GM23338 (cell line): ENCODE data around the gene WASF2. TPM values are rescaled to one million over a fixed set of nuclear protein-coding genes. Genes with fewer than 3 reads are reported as not detected.

Source experiments
- ATAC-seq: fragments of 200-7000 bp; cut with Tn5 transposase; 3 replicates; pipeline ENCODE4 v1.9.1; 2020
- DNase-seq: peaks from one replicate; pipeline ENCODE4 v3.0.0-alpha.2; 2015; ENCODE audit warnings: low spot score
- H2AFZ ChIP-seq: fragments of 200-600 bp; sonication (generic); 2 replicates; pipeline ENCODE4 v1.8.0; 2016; ENCODE audit warnings: antibody characterized with exemption, mild to moderate bottlenecking, moderate library complexity
- H3F3A ChIP-seq: fragments of 200-600 bp; sonication (generic); replicated peaks from 2 replicates; pipeline ENCODE4 v1.8.0; 2017; ENCODE audit warnings: antibody characterized with exemption, mixed run types, low read depth
- H3K27ac ChIP-seq: fragments of 200-600 bp; sonication (generic); 2 replicates; pipeline ENCODE4 v1.6.1; 2016; ENCODE audit warnings: low read depth
- H3K27me3 ChIP-seq: fragments of 200-600 bp; sonication (generic); 2 replicates; pipeline ENCODE4 v1.8.0; 2016; ENCODE audit warnings: mild to moderate bottlenecking, mixed run types, moderate library complexity; ENCODE audit not compliant: insufficient read depth
- H3K36me3 ChIP-seq: fragments of 200-600 bp; sonication (generic); 2 replicates; pipeline ENCODE4 v1.8.0; 2016; ENCODE audit warnings: mild to moderate bottlenecking; ENCODE audit not compliant: insufficient read depth
- H3K4me1 ChIP-seq: fragments of 200-600 bp; sonication (generic); 2 replicates; pipeline ENCODE4 v1.8.0; 2016; ENCODE audit warnings: mild to moderate bottlenecking, moderate library complexity; ENCODE audit not compliant: insufficient read depth
- H3K4me2 ChIP-seq: fragments of 200-600 bp; sonication (generic); 2 replicates; pipeline ENCODE4 v1.7.1; 2017; ENCODE audit warnings: mixed run types
- H3K4me3 ChIP-seq: fragments of 200-600 bp; sonication (generic); 2 replicates; pipeline ENCODE4 v1.6.1; 2016; ENCODE audit warnings: mixed run types
- H3K79me2 ChIP-seq: fragments of 200-600 bp; sonication (generic); replicated peaks from 2 replicates; pipeline ENCODE4 v1.8.0; 2017; ENCODE audit warnings: mild to moderate bottlenecking; ENCODE audit not compliant: insufficient read depth
- H3K9me2 ChIP-seq: fragments of 200-600 bp; sonication (generic); 2 replicates; pipeline ENCODE4 v1.8.0; 2017; ENCODE audit not compliant: insufficient read depth
- H4K20me1 ChIP-seq: fragments of 200-600 bp; sonication (generic); replicated peaks from 2 replicates; pipeline ENCODE4 v1.8.0; 2017; ENCODE audit warnings: mild to moderate bottlenecking; ENCODE audit not compliant: insufficient read depth
- H3K27ac Mint-ChIP-seq: 2 replicates; pipeline ENCODE4 v1.8.0; 2020; ENCODE audit warnings: inconsistent platforms, mild to moderate bottlenecking, moderate library complexity, mixed read lengths
- H3K27me3 Mint-ChIP-seq: 3 replicates; pipeline ENCODE4 v1.8.0; 2022; ENCODE audit warnings: low read depth, mild to moderate bottlenecking, moderate library complexity, mixed read lengths, inconsistent platforms; ENCODE audit not compliant: insufficient read depth, poor library complexity
- H3K36me3 Mint-ChIP-seq: 3 replicates; pipeline ENCODE4 v1.8.0; 2021; ENCODE audit warnings: low read depth, mild to moderate bottlenecking, inconsistent platforms, moderate library complexity, mixed read lengths
- H3K4me1 Mint-ChIP-seq: 3 replicates; pipeline ENCODE4 v1.8.0; 2020; ENCODE audit warnings: mild to moderate bottlenecking, inconsistent platforms, mixed read lengths
- H3K4me3 Mint-ChIP-seq: 3 replicates; pipeline ENCODE4 v1.8.0; 2021; ENCODE audit warnings: moderate library complexity, mild to moderate bottlenecking, inconsistent platforms, mixed read lengths
- H3K9me3 Mint-ChIP-seq: 3 replicates; pipeline ENCODE4 v1.8.0; 2020; ENCODE audit warnings: moderate library complexity, mild to moderate bottlenecking, inconsistent platforms, mixed read lengths
- CREB1 ChIP-seq: fragments of 250-450 bp; sonication (Bioruptor Pico); IDR thresholded peaks from 2 replicates; pipeline ENCODE4 v1.5.0; 2020; ENCODE audit warnings: low read depth, mild to moderate bottlenecking, moderate library complexity
- ETS1 ChIP-seq: IDR thresholded peaks from 2 replicates; pipeline ENCODE4 v1.6.1; 2016; ENCODE audit warnings: antibody characterized with exemption
- EZH2 ChIP-seq: fragments of 200-600 bp; sonication (generic); IDR thresholded peaks from one replicate; pipeline ENCODE4 v1.8.0; 2017; ENCODE audit warnings: antibody characterized with exemption, mild to moderate bottlenecking, low read depth; ENCODE audit not compliant: unreplicated experiment
- EZH2phosphoT487 ChIP-seq: fragments of 200-600 bp; sonication (generic); IDR thresholded peaks from one replicate; pipeline ENCODE4 v1.8.1; 2018; ENCODE audit warnings: antibody characterized with exemption; ENCODE audit not compliant: unreplicated experiment
- JUNB ChIP-seq: IDR thresholded peaks from one replicate; pipeline ENCODE4 v1.6.1; 2016; ENCODE audit warnings: antibody characterized with exemption; ENCODE audit not compliant: unreplicated experiment
- NANOG ChIP-seq: IDR thresholded peaks from 2 replicates; pipeline ENCODE4 v1.6.1; 2016; ENCODE audit warnings: antibody characterized with exemption, borderline replicate concordance
- POLR2AphosphoS5 ChIP-seq: IDR thresholded peaks from 2 replicates; pipeline ENCODE4 v1.6.1; 2016; ENCODE audit warnings: antibody characterized with exemption, low read depth
- REST ChIP-seq: IDR thresholded peaks from one replicate; pipeline ENCODE4 v1.6.1; 2018; ENCODE audit warnings: antibody characterized with exemption; ENCODE audit not compliant: unreplicated experiment
- STAT1 ChIP-seq: IDR thresholded peaks from one replicate; pipeline ENCODE4 v1.6.1; 2016; ENCODE audit warnings: antibody characterized with exemption; ENCODE audit not compliant: unreplicated experiment
- ZNF114 ChIP-seq: fragments of 250-450 bp; sonication (Bioruptor Pico); IDR thresholded peaks from 2 replicates; pipeline ENCODE4 v1.5.0; 2020; ENCODE audit warnings: mild to moderate bottlenecking, moderate library complexity
- ZNF331 ChIP-seq: fragments of 250-450 bp; sonication (Bioruptor Pico); IDR thresholded peaks from 2 replicates; pipeline ENCODE4 v1.5.0; 2020; ENCODE audit warnings: low read depth, mild to moderate bottlenecking, moderate library complexity
- ZNF462 ChIP-seq: fragments of 250-450 bp; sonication (Bioruptor Pico); IDR thresholded peaks from 2 replicates; pipeline ENCODE4 v1.5.0; 2020; ENCODE audit warnings: mild to moderate bottlenecking, moderate library complexity
- polyA plus RNA-seq: library from polyadenylated mRNA; unstranded; fragments of >200 nt; fragmentation: Nextera tagmentation; extraction: Ambion mirVana; gene quantifications from 2 replicates; pipeline ENCODE4 v1.2.1, GENCODE V29; 2016
- total RNA-seq: library from RNA; depleted of rRNA; stranded (reverse); fragments of >200 nt; shearing (Covaris generic); gene quantifications from 2 replicates; pipeline ENCODE4 v1.2.3, GENCODE V29; 2014
- TF ChIP-seq, protein P1 (sequence below), 2 experiments: fragments of 200-600 bp in 1 of 2; sonication (generic) in 1 of 2; conservative IDR thresholded peaks; 2 replicates each; pipeline versions ENCODE4 v1.5.1 to v1.6.1; 2016 to 2017; ENCODE audit warnings: antibody characterized with exemption in 2 of 2, low read depth in 2 of 2, mild to moderate bottlenecking in 2 of 2, moderate library complexity in 1 of 2

The WASF2 gene
- total and polyA plus RNA-seq, 2 experiments from 2014 or later: 40.9 to 95.6 TPM

- Histone ChIP-seq H3K27me3 (no peaks in the 10 kb centered on the region), H2AFZ (no peak overlapping the region), H3K4me1 (peaks cover 4% of the 10 kb centered on the region; the same call in 1 of the 2 replicates), H3K4me3 (no peak overlapping the region), H3K4me2 (no peak overlapping the region), H3K9me2 (no peaks in the 10 kb centered on the region), H3K36me3 (no peaks in the 10 kb centered on the region), H3F3A (no peaks in the 10 kb centered on the region; the same call in 1 of the 2 replicates), H4K20me1 (no peaks in the 10 kb centered on the region), H3K79me2 (no peaks in the 10 kb centered on the region), H3K27ac (no peak overlapping the region)
- peaks cover 6% of the 10 kb centered on the region for H3K27me3 Mint-ChIP-seq
- ATAC-seq (no peak), DNase-seq (no peak)
- no peak overlapping the region for H3K4me3 Mint-ChIP-seq
- no peak overlapping the region for H3K27ac Mint-ChIP-seq
- H3K36me3 Mint-ChIP-seq: no peaks in the 10 kb centered on the region
- H3K9me3 Mint-ChIP-seq: no peaks in the 10 kb centered on the region
- H3K4me1 Mint-ChIP-seq: peaks cover 28% of the 10 kb centered on the region
- no peak for TF ChIP-seq REST
- no peak for TF ChIP-seq STAT1
- no peak for TF ChIP-seq JUNB
- no peak for TF ChIP-seq ETS1
- no peak for TF ChIP-seq CREB1
- TF ChIP-seq EZH2: no peak
- TF ChIP-seq, protein P1, sequence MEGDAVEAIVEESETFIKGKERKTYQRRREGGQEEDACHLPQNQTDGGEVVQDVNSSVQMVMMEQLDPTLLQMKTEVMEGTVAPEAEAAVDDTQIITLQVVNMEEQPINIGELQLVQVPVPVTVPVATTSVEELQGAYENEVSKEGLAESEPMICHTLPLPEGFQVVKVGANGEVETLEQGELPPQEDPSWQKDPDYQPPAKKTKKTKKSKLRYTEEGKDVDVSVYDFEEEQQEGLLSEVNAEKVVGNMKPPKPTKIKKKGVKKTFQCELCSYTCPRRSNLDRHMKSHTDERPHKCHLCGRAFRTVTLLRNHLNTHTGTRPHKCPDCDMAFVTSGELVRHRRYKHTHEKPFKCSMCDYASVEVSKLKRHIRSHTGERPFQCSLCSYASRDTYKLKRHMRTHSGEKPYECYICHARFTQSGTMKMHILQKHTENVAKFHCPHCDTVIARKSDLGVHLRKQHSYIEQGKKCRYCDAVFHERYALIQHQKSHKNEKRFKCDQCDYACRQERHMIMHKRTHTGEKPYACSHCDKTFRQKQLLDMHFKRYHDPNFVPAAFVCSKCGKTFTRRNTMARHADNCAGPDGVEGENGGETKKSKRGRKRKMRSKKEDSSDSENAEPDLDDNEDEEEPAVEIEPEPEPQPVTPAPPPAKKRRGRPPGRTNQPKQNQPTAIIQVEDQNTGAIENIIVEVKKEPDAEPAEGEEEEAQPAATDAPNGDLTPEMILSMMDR (conservative IDR thresholded peaks at IDR 0.05; ENCODE audit: low read depth in 2 of 2): no peak
- no peak for TF ChIP-seq ZNF331
- no peak for TF ChIP-seq NANOG
- TF ChIP-seq POLR2AphosphoS5: no peak
- no peak for TF ChIP-seq ZNF114
- no peak for TF ChIP-seq EZH2phosphoT487
- no peak for TF ChIP-seq ZNF462 (CRISPR knock-in tag)
Measured at GRCh38 chr1:27515626-27516025, 25.7 kb upstream of the WASF2 start.
